ENCODE results near the gene KHK.

The KHK gene

GRCh38 chr2:27086724-27087593 is at the start of gene KHK:
Gene KHK (plus strand): TSS chr2:27086772. CDS start chr2:27087260, 488 bp downstream.
- DNase-seq (ENCODE audit: low read depth) = no peak

- DNase-seq (ENCODE audit: low read depth) = no peak
Observed at GRCh38 chr2:27038012-27038411, 48.6 kb upstream of the KHK start.

- no peak for DNase-seq (ENCODE audit: low read depth)
Observed at GRCh38 chr2:27038631-27039339, 47.8 kb upstream of the KHK start.

GRCh38 chr2:27039426-27039825 is 47.1 kb upstream of the KHK start:
- no peak for DNase-seq (ENCODE audit: low read depth)

- DNase-seq (ENCODE audit: low read depth) = no peak
Observed at GRCh38 chr2:27039871-27040270, 46.7 kb upstream of the KHK start.

GRCh38 chr2:27040282-27040681 is 46.3 kb upstream of the KHK start:
- no peak for DNase-seq (ENCODE audit: low read depth)

- DNase-seq (ENCODE audit: low read depth) = no peak
Observed at GRCh38 chr2:27041752-27042151, 44.8 kb upstream of the KHK start.

- DNase-seq (ENCODE audit: low read depth) = no peak
Observed at GRCh38 chr2:27042159-27042661, 44.4 kb upstream of the KHK start.

- peak; percentile 24 for DNase-seq (ENCODE audit: low read depth)
Observed at GRCh38 chr2:27042985-27043634, 43.5 kb upstream of the KHK start.

- DNase-seq (ENCODE audit: low read depth) = no peak
Observed at GRCh38 chr2:27049422-27050280, 36.9 kb upstream of the KHK start.

- no peak for DNase-seq (ENCODE audit: low read depth)
Observed at GRCh38 chr2:27050281-27050995, 36.1 kb upstream of the KHK start.

- DNase-seq (ENCODE audit: low read depth) = peak; percentile 84
Observed at GRCh38 chr2:27050996-27051901, 35.3 kb upstream of the KHK start, which contains the start of gene AGBL5. Gene AGBL5 (plus strand): TSS chr2:27051668. CDS start chr2:27052959, 1,291 bp downstream.

GRCh38 chr2:27051902-27052645 is 34.5 kb upstream of the KHK start:
- DNase-seq (ENCODE audit: low read depth) = no peak

- DNase-seq (ENCODE audit: low read depth) = no peak
Observed at GRCh38 chr2:27053321-27053720, 33.3 kb upstream of the KHK start.

- DNase-seq (ENCODE audit: low read depth) = no peak
Observed at GRCh38 chr2:27053776-27054175, 32.8 kb upstream of the KHK start.

- no peak for DNase-seq (ENCODE audit: low read depth)
Observed at GRCh38 chr2:27054721-27055120, 31.9 kb upstream of the KHK start.

GRCh38 chr2:27057184-27057583 is 29.4 kb upstream of the KHK start:
- no peak for DNase-seq (ENCODE audit: low read depth)

- DNase-seq (ENCODE audit: low read depth) = no peak
Observed at GRCh38 chr2:27058210-27058609, 28.4 kb upstream of the KHK start.
